Effector memory CD8-positive, alpha-beta T cell (primary cell): Measurements from ENCODE around the gene SULF2.

ENCODE experiments used
- ATAC-seq: fragments of 150-1000 bp; cut with Tn5 transposase; replicated peaks from 2 replicates; pipeline ENCODE4 v1.10.0; 2021; ENCODE audit warnings: mild to moderate bottlenecking, moderate library complexity
- DNase-seq, 3 experiments: peaks; one replicate each; pipeline ENCODE4 v3.0.0; 2021
- H3K27ac Mint-ChIP-seq, 2 donors: one replicate each; pipeline ENCODE4 v1.8.0; 2022; ENCODE audit warnings: mild to moderate bottlenecking in 2 of 2, mixed read lengths in 2 of 2, moderate library complexity in 2 of 2
- H3K27me3 Mint-ChIP-seq, 2 donors: one replicate each; pipeline ENCODE4 v1.8.0; 2022; ENCODE audit warnings: mixed read lengths in 2 of 2
- H3K36me3 Mint-ChIP-seq: one replicate; pipeline ENCODE4 v1.8.0; 2022; ENCODE audit warnings: mild to moderate bottlenecking, moderate library complexity, mixed read lengths; ENCODE audit not compliant: insufficient read depth
- H3K4me1 Mint-ChIP-seq, 2 donors: one replicate each; pipeline ENCODE4 v1.8.0; 2022; ENCODE audit warnings: low read depth in 2 of 2, mixed read lengths in 2 of 2
- H3K4me3 Mint-ChIP-seq, 2 donors: one replicate each; pipeline ENCODE4 v1.8.0; 2022; ENCODE audit warnings: mild to moderate bottlenecking in 2 of 2, mixed read lengths in 2 of 2, moderate library complexity in 2 of 2
- H3K9me3 Mint-ChIP-seq, 2 donors: one replicate each; pipeline ENCODE4 v1.8.0; 2022; ENCODE audit warnings: mixed read lengths in 2 of 2

Gene SULF2

GRCh38 chr20:47757145-47758035 lies 27.9 kb downstream of the SULF2 start:
- H3K4me3 Mint-ChIP-seq = no peak overlapping the region
- DNase-seq = no peak
- no peak overlapping the region for H3K27ac Mint-ChIP-seq
- H3K9me3 Mint-ChIP-seq = no peaks in the 10 kb centered on the region
- ATAC-seq = no peak
- no peaks in the 10 kb centered on the region for H3K36me3 Mint-ChIP-seq
- no peaks in the 10 kb centered on the region for H3K4me1 Mint-ChIP-seq
- peaks cover 46 to 50% of the 10 kb centered on the region in 2 donors for H3K27me3 Mint-ChIP-seq

- no peak for ATAC-seq
- no peak for DNase-seq
- Mint-ChIP-seq H3K27ac (no peak overlapping the region), H3K9me3 (no peaks in the 10 kb centered on the region), H3K4me1 (no peaks in the 10 kb centered on the region), H3K4me3 (no peak overlapping the region), H3K27me3 (peaks cover 39 to 41% of the 10 kb centered on the region in 2 donors), H3K36me3 (no peaks in the 10 kb centered on the region)
Observed at GRCh38 chr20:47754946-47755652, 30.2 kb downstream of the SULF2 start.

DNA sequence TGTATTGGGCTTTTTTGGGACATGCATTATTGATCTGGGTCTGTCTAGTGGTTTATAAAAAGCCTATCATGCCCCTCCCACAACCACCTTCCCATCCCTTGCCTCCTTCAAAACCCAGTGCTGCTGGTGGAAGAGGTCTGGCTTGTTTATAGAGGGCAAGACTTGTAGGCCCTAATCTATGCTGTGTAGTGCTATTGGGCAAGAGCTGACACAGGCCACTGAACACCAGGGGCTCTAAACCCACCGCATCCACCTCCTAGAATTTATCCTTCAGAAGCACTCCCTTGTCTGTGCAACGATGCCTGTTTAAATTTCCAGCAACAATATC lies 30.9 kb downstream of the SULF2 start:
- Mint-ChIP-seq H3K27ac (no peak overlapping the region), H3K9me3 (no peaks in the 10 kb centered on the region), H3K4me3 (no peak overlapping the region), H3K27me3 (peaks cover 38 to 41% of the 10 kb centered on the region in 2 donors), H3K4me1 (no peaks in the 10 kb centered on the region), H3K36me3 (no peaks in the 10 kb centered on the region)
- ATAC-seq = no peak
- DNase-seq = no peak

DNA sequence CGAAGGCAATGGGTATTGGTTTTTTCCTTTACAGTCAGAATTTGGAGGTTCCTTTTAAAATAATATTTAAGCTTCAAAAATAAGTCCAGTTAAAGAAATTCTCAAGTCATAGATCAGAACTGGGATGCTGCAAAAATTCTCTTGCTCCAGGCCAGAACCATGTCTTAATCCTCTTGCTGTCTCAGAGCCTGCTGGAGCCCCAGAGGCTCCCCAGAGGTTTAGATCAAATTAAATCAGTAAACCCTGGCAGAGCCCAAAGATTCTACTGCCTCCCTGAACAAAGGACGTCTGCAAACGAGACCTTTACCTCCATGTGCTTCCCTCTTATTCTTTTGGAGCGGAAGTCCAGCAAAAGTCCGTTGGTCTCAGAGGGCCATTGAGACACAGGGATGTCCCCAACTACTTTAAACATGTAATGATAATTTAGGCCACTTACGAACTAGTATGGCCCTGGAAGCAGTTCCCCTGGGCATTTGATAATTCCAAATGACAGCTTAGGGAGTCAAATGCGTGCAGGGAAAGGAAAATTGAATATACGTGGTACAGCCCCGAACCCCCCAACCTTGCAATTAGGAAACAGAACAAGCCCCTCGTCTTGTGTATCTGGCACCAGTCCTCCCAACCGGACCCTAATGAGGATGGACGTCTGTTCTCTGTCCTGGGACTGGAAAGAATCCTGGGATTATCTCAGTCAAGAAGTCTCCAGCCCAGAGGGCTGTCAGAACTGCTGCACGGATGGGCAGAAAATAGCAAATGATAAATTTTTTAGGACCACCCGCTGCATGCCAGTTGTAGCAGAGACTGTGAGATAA lies 31.5 kb downstream of the SULF2 start:
- no peak overlapping the region for H3K27ac Mint-ChIP-seq
- H3K9me3 Mint-ChIP-seq = no peaks in the 10 kb centered on the region
- no peaks in the 10 kb centered on the region for H3K36me3 Mint-ChIP-seq
- no peak for DNase-seq
- peaks cover 32 to 41% of the 10 kb centered on the region in 2 donors for H3K27me3 Mint-ChIP-seq
- H3K4me3 Mint-ChIP-seq = no peak overlapping the region
- peaks cover 0 to 2% of the 10 kb centered on the region in 2 donors for H3K4me1 Mint-ChIP-seq
- no peak for ATAC-seq

DNA sequence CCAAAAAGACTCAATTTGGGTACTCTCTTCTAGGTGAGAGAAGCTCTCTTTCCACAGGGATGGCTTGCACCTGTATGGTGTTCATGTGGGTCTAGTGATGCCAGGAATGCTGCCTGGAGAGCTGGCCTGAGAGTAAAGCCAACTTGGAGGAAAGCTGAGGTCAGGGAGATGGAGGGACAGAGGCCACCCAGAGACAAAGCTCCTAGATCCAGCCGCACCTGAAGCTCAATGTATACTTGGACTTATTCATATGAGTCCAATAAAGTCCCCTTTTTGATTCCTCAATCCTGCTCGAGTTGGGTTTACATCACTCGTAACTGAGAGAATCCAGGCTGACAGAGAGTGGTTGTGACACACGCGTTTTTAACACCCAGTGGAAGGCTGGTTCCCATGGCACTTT lies 33.8 kb downstream of the SULF2 start:
- H3K4me3 Mint-ChIP-seq = no peak overlapping the region
- peaks cover 44 to 53% of the 10 kb centered on the region in 2 donors for H3K27me3 Mint-ChIP-seq
- DNase-seq (no peak), ATAC-seq (no peak)
- H3K27ac Mint-ChIP-seq = no peak overlapping the region
- peaks cover 0 to 4% of the 10 kb centered on the region in 2 donors for H3K4me1 Mint-ChIP-seq
- H3K36me3 Mint-ChIP-seq = no peaks in the 10 kb centered on the region
- no peaks in the 10 kb centered on the region for H3K9me3 Mint-ChIP-seq

DNA sequence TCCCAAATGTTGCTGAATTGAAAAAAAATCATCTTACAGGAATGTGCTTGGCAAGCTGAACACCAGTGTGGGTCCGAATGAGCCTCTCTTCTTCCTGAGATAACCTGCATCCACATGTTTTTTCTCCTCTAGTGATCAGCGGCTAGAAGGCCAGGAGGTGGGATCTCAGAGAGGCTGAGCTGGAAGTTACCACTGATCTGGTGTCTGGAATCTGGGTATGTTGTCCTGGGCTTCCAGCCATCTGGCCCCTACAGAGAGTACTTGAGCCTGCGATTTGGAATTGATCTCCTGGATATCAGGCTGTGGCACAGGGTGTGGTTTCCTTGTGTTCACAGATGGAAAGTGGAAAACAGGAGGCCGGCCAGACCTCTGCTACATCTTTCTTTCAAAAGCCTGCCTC lies 35.9 kb downstream of the SULF2 start:
- no peak for ATAC-seq
- Mint-ChIP-seq H3K4me3 (no peak overlapping the region), H3K9me3 (no peaks in the 10 kb centered on the region), H3K27me3 (peaks cover 27 to 44% of the 10 kb centered on the region in 2 donors), H3K27ac (no peak overlapping the region), H3K36me3 (no peaks in the 10 kb centered on the region), H3K4me1 (peaks cover 0 to 4% of the 10 kb centered on the region in 2 donors)
- no peak for DNase-seq

DNA sequence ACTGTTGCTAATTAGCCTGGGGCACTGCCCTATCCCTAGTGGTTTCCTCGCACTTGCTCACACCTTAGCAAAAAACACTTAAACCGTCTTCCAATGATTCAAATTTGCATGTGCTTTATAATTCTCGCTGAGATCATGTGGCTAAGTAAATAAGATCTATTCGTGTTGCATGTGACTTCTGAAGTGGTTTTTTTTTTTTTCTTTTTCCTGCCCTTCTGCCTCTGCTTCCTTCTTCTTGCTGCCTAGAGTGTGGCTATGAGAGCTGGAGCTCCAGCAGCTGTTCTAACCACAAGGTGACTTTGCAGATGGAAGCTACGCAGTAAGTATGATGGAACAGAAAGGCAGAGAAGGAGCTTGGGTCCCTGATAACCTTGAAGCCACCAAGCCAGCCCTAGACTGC lies 36.5 kb downstream of the SULF2 start:
- Mint-ChIP-seq H3K4me1 (peaks cover 0 to 4% of the 10 kb centered on the region in 2 donors), H3K27ac (peak overlapping the region in 1 of 2 donors; percentile 12), H3K36me3 (no peaks in the 10 kb centered on the region), H3K27me3 (peaks cover 29 to 49% of the 10 kb centered on the region in 2 donors), H3K9me3 (no peaks in the 10 kb centered on the region), H3K4me3 (no peak overlapping the region)
- no peak for DNase-seq
- no peak for ATAC-seq

DNA sequence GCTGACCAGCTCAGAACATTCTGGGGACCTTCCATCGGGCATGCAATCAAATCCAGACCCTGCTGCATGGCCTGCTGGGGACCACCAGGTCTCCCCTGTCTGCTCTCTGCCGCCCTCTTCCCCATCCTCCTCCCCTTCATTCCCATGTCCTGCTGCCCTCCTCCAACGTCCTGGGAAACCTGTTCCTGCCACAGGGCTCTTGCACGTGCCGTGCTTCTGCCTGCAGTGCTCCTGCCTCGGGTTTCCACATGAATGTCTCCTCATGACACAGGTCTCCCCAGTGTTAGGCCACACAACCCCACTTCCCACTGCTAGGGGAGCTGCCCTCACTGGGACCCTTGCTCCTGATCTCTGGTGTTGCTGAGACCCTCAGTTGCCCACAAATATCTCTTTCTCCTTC lies 37.2 kb downstream of the SULF2 start:
- no peak overlapping the region for H3K27ac Mint-ChIP-seq
- no peak for DNase-seq
- H3K4me3 Mint-ChIP-seq = no peak overlapping the region
- H3K36me3 Mint-ChIP-seq = no peaks in the 10 kb centered on the region
- H3K9me3 Mint-ChIP-seq = no peaks in the 10 kb centered on the region
- ATAC-seq = no peak
- peaks cover 0 to 4% of the 10 kb centered on the region in 2 donors for H3K4me1 Mint-ChIP-seq
- H3K27me3 Mint-ChIP-seq = peaks cover 36 to 57% of the 10 kb centered on the region in 2 donors

DNA sequence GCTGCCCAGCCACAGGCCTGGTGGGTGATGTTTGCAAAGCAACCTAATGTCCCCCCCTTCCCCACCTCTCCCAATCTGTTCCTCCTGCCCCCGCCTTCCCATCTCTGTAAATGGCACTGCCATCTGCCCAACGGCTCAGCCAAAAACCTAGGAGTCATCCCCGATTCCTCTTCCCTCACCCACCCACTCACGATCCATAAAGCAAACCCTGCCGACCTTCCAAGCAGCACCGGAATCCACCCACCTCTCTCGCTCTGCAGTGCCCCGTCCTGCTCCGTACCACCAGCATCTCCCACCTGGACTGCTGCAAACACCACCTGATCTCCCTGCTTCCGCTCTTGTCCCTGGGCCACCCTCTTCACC lies 37.6 kb downstream of the SULF2 start:
- H3K27ac Mint-ChIP-seq = no peak overlapping the region
- peaks cover 36 to 58% of the 10 kb centered on the region in 2 donors for H3K27me3 Mint-ChIP-seq
- no peak for DNase-seq
- H3K4me3 Mint-ChIP-seq = no peak overlapping the region
- no peak for ATAC-seq
- no peaks in the 10 kb centered on the region for H3K36me3 Mint-ChIP-seq
- no peaks in the 10 kb centered on the region for H3K9me3 Mint-ChIP-seq
- peaks cover 0 to 4% of the 10 kb centered on the region in 2 donors for H3K4me1 Mint-ChIP-seq

- H3K27me3 Mint-ChIP-seq = peaks cover 44 to 69% of the 10 kb centered on the region in 2 donors
- H3K4me3 Mint-ChIP-seq = no peak overlapping the region
- peaks cover 0 to 4% of the 10 kb centered on the region in 2 donors for H3K4me1 Mint-ChIP-seq
- H3K27ac Mint-ChIP-seq = no peak overlapping the region
- DNase-seq = no peak
- H3K9me3 Mint-ChIP-seq = no peaks in the 10 kb centered on the region
- no peak for ATAC-seq
- no peaks in the 10 kb centered on the region for H3K36me3 Mint-ChIP-seq
Observed at GRCh38 chr20:47744803-47745202, 40.5 kb downstream of the SULF2 start.

- H3K4me3 Mint-ChIP-seq = no peak overlapping the region
- no peaks in the 10 kb centered on the region for H3K36me3 Mint-ChIP-seq
- no peak for ATAC-seq
- H3K9me3 Mint-ChIP-seq = no peaks in the 10 kb centered on the region
- DNase-seq = no peak
- peaks cover 0 to under 1% of the 10 kb centered on the region in 2 donors for H3K4me1 Mint-ChIP-seq
- H3K27me3 Mint-ChIP-seq = peaks cover 54 to 69% of the 10 kb centered on the region in 2 donors
- no peak overlapping the region for H3K27ac Mint-ChIP-seq
Observed at GRCh38 chr20:47743671-47744070, 41.6 kb downstream of the SULF2 start.

DNA sequence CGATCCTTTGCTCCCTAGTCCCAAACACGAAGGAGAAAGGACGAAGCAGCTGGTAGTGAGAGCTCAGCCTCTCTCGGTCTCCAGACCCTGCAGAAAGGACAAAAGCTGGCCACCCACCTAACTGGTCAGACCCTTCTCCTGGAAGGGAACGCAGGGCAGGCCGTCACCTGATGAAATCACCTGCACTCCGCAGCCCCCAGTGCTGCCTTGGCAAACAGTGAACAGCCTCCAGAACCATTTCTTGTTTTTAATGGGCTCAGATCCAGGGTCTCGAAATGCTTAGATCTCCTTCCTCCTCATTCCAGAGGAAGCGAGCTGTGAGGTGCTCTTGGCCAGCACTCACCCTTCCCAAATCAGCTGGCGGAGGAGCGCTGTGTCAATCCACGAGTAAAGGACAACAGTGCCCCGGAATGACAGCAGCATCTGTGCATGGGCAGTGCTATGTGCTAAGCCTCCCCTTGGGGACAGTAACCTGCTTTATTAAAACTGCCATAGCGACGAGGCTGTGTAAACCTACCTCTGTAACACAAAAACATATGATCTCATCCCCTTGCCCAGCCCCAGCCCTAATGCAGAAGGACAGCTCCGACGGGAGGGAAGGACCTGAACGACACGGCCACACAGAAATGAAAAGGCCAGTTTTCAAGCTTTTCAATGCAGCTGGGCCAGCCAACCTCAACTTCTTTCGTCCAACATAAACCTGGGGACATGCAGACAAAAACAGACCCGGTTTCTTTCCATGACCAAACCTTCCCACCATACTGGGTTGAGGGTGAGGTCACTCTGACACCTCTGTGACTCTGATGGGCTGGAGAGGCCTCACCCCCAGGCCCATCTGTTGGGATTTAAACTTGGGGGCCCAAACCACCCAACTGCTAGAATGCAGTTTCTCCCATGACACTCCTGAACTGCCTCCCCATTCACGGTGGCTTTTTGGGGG lies 43.3 kb downstream of the SULF2 start:
- H3K27ac Mint-ChIP-seq = no peak overlapping the region
- DNase-seq (no peak), ATAC-seq (no peak)
- no peak overlapping the region for H3K4me3 Mint-ChIP-seq
- H3K27me3 Mint-ChIP-seq = peaks cover 45 to 59% of the 10 kb centered on the region in 2 donors
- H3K36me3 Mint-ChIP-seq = no peaks in the 10 kb centered on the region
- no peaks in the 10 kb centered on the region for H3K4me1 Mint-ChIP-seq
- no peaks in the 10 kb centered on the region for H3K9me3 Mint-ChIP-seq

DNA sequence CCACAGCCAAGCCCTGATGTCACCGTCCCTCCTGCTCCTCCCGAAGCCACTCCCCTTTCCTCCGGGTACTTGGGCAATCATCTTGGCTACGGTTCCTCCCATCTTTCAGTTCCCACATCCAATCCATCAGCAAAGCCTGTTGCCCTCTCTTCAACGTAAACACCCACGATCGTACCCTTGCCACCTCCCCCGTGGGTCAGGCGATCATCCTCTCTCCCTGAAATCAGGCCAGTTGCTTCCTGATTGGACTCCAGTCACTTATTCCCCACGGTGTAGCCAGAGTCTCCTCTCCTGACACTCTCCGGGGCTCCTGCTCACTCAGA lies 44.5 kb downstream of the SULF2 start:
- Mint-ChIP-seq H3K27me3 (peaks cover 45 to 66% of the 10 kb centered on the region in 2 donors), H3K9me3 (no peaks in the 10 kb centered on the region), H3K4me3 (no peak overlapping the region), H3K36me3 (no peaks in the 10 kb centered on the region), H3K4me1 (no peaks in the 10 kb centered on the region), H3K27ac (no peak overlapping the region)
- peak; percentile 26 for ATAC-seq
- no peak for DNase-seq
